ENCODE results near the gene XXYLT1.

GRCh38 chr3:195236801-195237570, 34.0 kb downstream of the XXYLT1 start:
- TF ChIP-seq CTCF (IDR thresholded peaks at IDR 0.05; ENCODE audit: insufficient read depth, low read length, poor library complexity, severe bottlenecking) (no peak), EZH2phosphoT487 (conservative IDR thresholded peaks at IDR 0.05; ENCODE audit: low read length) (no peak)

Data from SU-DHL-6 (cell line).